ENCODE measurements around the gene SYTL3.

DNA sequence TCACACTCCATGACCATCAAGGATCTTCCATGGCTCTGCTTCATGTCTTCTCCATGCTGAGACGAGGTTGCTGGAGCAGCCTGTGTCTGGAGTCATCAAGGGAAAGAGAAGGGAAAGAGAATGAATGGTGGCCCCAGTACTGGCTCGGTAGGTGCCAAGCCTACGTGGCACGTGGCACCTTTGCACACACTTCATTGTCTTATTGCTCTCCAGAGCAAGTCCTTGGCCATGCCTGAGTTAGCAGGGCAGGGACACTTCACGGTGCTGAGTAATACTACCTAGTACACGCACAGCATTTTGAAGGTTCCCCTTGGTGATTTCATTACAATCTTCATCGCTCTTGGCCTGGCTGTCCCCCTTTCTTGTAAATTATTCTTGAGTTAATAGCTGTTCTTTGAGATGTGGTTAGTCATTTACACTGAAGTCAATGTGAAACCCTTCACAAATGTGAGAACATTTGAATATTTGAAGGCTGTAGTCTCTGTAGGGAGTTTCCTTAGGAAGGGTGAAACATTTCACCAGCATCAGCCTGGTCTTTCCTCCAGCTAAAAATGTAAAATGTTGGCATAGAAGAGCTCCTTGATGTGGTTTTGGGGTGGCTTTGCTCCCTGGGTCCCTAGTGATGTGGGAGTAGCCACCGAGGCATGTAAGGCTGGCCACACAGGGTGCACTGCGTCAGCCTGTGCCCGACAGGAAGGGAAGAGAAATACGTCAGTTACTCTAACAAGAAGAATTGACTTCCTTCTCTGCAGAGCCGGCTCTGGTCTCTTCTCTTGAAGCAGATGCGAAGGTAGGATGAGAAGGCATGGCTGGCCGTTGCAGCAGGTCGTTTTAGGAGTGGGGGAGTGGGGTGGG, at the start of gene SYTL3:
- no peak for TF ChIP-seq POLR2A (IDR thresholded peaks at IDR 0.05)
- TF ChIP-seq, protein P1, sequence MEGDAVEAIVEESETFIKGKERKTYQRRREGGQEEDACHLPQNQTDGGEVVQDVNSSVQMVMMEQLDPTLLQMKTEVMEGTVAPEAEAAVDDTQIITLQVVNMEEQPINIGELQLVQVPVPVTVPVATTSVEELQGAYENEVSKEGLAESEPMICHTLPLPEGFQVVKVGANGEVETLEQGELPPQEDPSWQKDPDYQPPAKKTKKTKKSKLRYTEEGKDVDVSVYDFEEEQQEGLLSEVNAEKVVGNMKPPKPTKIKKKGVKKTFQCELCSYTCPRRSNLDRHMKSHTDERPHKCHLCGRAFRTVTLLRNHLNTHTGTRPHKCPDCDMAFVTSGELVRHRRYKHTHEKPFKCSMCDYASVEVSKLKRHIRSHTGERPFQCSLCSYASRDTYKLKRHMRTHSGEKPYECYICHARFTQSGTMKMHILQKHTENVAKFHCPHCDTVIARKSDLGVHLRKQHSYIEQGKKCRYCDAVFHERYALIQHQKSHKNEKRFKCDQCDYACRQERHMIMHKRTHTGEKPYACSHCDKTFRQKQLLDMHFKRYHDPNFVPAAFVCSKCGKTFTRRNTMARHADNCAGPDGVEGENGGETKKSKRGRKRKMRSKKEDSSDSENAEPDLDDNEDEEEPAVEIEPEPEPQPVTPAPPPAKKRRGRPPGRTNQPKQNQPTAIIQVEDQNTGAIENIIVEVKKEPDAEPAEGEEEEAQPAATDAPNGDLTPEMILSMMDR (IDR thresholded peaks at IDR 0.05), result no peak
